H1 (cell line): ENCODE data around the gene SFRP2. TPM values are rescaled to one million over a fixed set of nuclear protein-coding genes. Genes with fewer than 3 reads are reported as not detected.

ENCODE experiments used
- EP300 ChIP-seq, 2 experiments: IDR thresholded peaks; 1 replicate in 1 of 2; 2 replicates in 1 of 2; pipeline ENCODE4 v1.6.1; 2011 to 2012; ENCODE audit warnings: low read depth in 2 of 2, low read length in 2 of 2, mild to moderate bottlenecking in 2 of 2, borderline replicate concordance in 1 of 2, inconsistent platforms in 1 of 2, moderate library complexity in 1 of 2
- NANOG ChIP-seq: IDR thresholded peaks from 2 replicates; pipeline ENCODE4 v1.6.1; 2011; ENCODE audit warnings: low read length, low read depth, mild to moderate bottlenecking, inconsistent platforms; ENCODE audit not compliant: insufficient read depth, poor library complexity, severe bottlenecking
- polyA plus RNA-seq, 7 experiments: library from polyadenylated mRNA; depleted of rRNA in 3 of 7; stranded (reverse) in 5 of 7; unstranded in 2 of 7; fragments of >200 nt in 5 of 7; fragments of 200-250 nt in 2 of 7; gene quantifications; 1 replicate in 5 of 7; 2 replicates in 1 of 7; 4 replicates in 1 of 7; pipeline versions ENCODE4 v1.2.1 to v1.2.3, GENCODE V29; 2011 to 2013; ENCODE audit warnings: missing spikeins in 2 of 7, mixed read lengths in 2 of 7
- total RNA-seq: library from RNA; stranded (reverse); fragmentation: NEBNext Ultra II Directional; extraction: Animal tissue kit (Norgen Biotek cat#: 25700); gene quantifications from 2 replicates; pipeline ENCODE4 v1.2.1, GENCODE V29; 2021
- TF ChIP-seq, protein P1 (sequence below), 3 experiments: IDR thresholded peaks; 1 replicate in 2 of 3; 2 replicates in 1 of 3; pipeline versions ENCODE4 v1.5.1 to v1.6.1; 2011; ENCODE audit warnings: low read length in 3 of 3, mild to moderate bottlenecking in 3 of 3, inconsistent platforms in 2 of 3, low read depth in 1 of 3, moderate library complexity in 1 of 3; ENCODE audit not compliant: insufficient read depth in 1 of 3; ENCODE audit errors: control extremely low read depth in 1 of 3

SFRP2 gene
- total and polyA plus RNA-seq, 2 of the 8 experiments (the other 6 are each of a cell fraction or from before 2014, with no cell fraction given) = 108 to 342 TPM

DNA sequence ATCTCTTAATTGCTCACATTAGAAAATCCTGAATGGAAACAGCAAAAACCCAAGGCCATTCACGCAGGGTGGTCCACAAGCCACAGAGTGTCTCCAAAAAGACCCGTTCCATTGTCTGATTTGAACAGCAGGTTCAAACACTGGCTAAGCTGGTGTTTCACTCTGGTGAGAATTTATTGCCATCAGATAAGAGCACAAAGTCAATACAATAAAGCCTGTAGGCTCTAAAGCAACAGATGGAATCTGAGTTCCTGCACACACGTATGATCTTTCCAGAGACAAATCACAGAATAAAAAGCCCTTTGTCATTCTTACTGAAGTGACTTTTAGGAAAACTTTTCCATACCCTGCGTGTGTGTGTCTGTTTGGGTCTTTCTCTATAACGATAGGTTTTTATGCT, 5.1 kb upstream of the SFRP2 start (continued):
- TF ChIP-seq, protein P1, sequence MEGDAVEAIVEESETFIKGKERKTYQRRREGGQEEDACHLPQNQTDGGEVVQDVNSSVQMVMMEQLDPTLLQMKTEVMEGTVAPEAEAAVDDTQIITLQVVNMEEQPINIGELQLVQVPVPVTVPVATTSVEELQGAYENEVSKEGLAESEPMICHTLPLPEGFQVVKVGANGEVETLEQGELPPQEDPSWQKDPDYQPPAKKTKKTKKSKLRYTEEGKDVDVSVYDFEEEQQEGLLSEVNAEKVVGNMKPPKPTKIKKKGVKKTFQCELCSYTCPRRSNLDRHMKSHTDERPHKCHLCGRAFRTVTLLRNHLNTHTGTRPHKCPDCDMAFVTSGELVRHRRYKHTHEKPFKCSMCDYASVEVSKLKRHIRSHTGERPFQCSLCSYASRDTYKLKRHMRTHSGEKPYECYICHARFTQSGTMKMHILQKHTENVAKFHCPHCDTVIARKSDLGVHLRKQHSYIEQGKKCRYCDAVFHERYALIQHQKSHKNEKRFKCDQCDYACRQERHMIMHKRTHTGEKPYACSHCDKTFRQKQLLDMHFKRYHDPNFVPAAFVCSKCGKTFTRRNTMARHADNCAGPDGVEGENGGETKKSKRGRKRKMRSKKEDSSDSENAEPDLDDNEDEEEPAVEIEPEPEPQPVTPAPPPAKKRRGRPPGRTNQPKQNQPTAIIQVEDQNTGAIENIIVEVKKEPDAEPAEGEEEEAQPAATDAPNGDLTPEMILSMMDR (IDR thresholded peaks at IDR 0.05; ENCODE audit: control extremely low read depth in 1 of 3, insufficient read depth in 1 of 3, low read depth in 1 of 3, low read length in 3 of 3) = no peak
- TF ChIP-seq EP300 (IDR thresholded peaks at IDR 0.05; ENCODE audit: borderline replicate concordance in 1 of 2, low read depth in 2 of 2, low read length in 2 of 2) (no peak), NANOG (no peak)
- TF ChIP-seq, all 59 proteins: peak for 0
